ENCODE measurements around the gene PBLD. TPM values are rescaled to one million over a fixed set of nuclear protein-coding genes. Genes with fewer than 3 reads are reported as not detected.
A peak's percentile ranks its signal among the peaks of the same experiment; 100 is the strongest.

The PBLD gene
- total and polyA plus RNA-seq, 9 of the 15 experiments (the other 6 are each of a cell fraction or from before 2014, with no cell fraction given) = 1.2 to 4.3 (median 2.5) TPM

- ChIA-PET CTCF (ENCODE audit: low intra/inter-chr PET ratio) (no interaction called here), POLR2A (interaction anchor here (0.6 to 5.4 kb wide), 26 partner anchors 9 to 543 kb away, joined by 3 to 104 read pairs (median 4); partner anchors contain the start of genes DNA2 and SIRT1)
- peak within 1 kb of the TSS; percentile 66 for H3K4me3 ChIP-seq
- under 1% methylated on average over 72 of the region's 73 CpGs for WGBS (ENCODE audit: insufficient coverage, low coverage, missing lambda C conversion rate)
- peaks cover 20 to 28% of the 10 kb centered on the region in 2 experiments for H3K4me1 ChIP-seq (replicated peaks in 1 of 2; ENCODE audit: control insufficient read depth in 2 of 2, insufficient read depth in 2 of 2, low read length in 2 of 2)
- H3K9me3 ChIP-seq (replicated peaks; ENCODE audit: control insufficient read depth, insufficient read depth, low read depth, low read length) = no peaks in the 10 kb centered on the region
- H2AFZ ChIP-seq (ENCODE audit: low read depth, low read length) = peak within 1 kb of the TSS; percentile 97
- ATAC-seq (peak; percentile 85), DNase-seq (ENCODE audit: extremely low read depth in 1 of 4, low spot score in 3 of 4) (peak; percentile 96 to 100 (median 97)), FAIRE-seq (peak; percentile 89)
- peak within 1 kb of the TSS; percentile 98 to 100 for H3K9ac ChIP-seq (ENCODE audit: insufficient read depth in 1 of 2, low read depth in 2 of 2, low read length in 2 of 2)
- peaks cover 59% of the 10 kb centered on the region for H3K79me2 ChIP-seq (ENCODE audit: control insufficient read depth, insufficient read depth, low read length)
- in situ Hi-C loops (cut with MboI) = no loop called here
- no peaks in the 10 kb centered on the region for H3K27me3 ChIP-seq (ENCODE audit: control insufficient read depth in 2 of 2, insufficient read depth in 2 of 2, low read length in 2 of 2)
- peaks cover 37% of the 10 kb centered on the region for H3K36me3 ChIP-seq (ENCODE audit: control insufficient read depth, insufficient read depth, low read length)
- peak within 1 kb of the TSS; percentile 98 for H3K27ac ChIP-seq (ENCODE audit: extremely low read depth, low read depth, low read length)
- intact Hi-C loops (cut with micrococcal nuclease) = loop anchor here (1.0 to 10.0 kb wide), 2 partner anchors 119 to 537 kb away; no protein-coding TSS in a partner anchor
- H4K20me1 ChIP-seq (replicated peaks; ENCODE audit: control insufficient read depth, insufficient read depth, low read length) = peaks cover 25% of the 10 kb centered on the region
- TSS peak; percentile 85 for BruUV-seq (replicated peaks)
- H3K4me2 ChIP-seq (ENCODE audit: insufficient read depth, low read length) = peak within 1 kb of the TSS; percentile 92
- peaks cover 3% of the 10 kb centered on the region for H3K9me1 ChIP-seq (ENCODE audit: control insufficient read depth, insufficient read depth, low read length)
- TF ChIP-seq SIN3A (IDR thresholded peaks at IDR 0.05; ENCODE audit: borderline replicate concordance in 2 of 2, control insufficient read depth in 1 of 2, low read depth in 2 of 2, low read length in 2 of 2) = peak; percentile 86 to 90; a peak in 3 of 4 replicates
- peak; percentile 80; the same call in 1 of the 2 replicates for TF ChIP-seq PATZ1 (CRISPR knock-in tag; IDR thresholded peaks at IDR 0.05; ENCODE audit: borderline replicate concordance)
- 0 out of 2 replicates have a peak, but pooled peaks have one; percentile 9 for TF ChIP-seq ZNF589 (CRISPR knock-in tag; IDR thresholded peaks at IDR 0.05; ENCODE audit: low read depth)
- TF ChIP-seq POLR3G (IDR thresholded peaks at IDR 0.05; ENCODE audit: extremely low read depth, insufficient read length, insufficient replicate concordance) = no peak
- TF ChIP-seq MLX (CRISPR knock-in tag; conservative IDR thresholded peaks at IDR 0.05) = peak in 1 of 2 experiments; percentile 49; a peak in 1 of 4 replicates
- no peak; a peak in 1 of 4 replicates for TF ChIP-seq SIX5 (IDR thresholded peaks at IDR 0.05; ENCODE audit: borderline replicate concordance in 1 of 2, insufficient read depth in 1 of 2, low read depth in 1 of 2, low read length in 2 of 2)
- no peak for TF ChIP-seq ZNF561 (CRISPR knock-in tag; conservative IDR thresholded peaks at IDR 0.05)
- TF ChIP-seq E2F4 (CRISPR knock-in tag; IDR thresholded peaks at IDR 0.05; ENCODE audit: low read depth) = 0 out of 2 replicates have a peak, but pooled peaks have one; percentile 66
- TF ChIP-seq SFPQ (IDR thresholded peaks at IDR 0.05; ENCODE audit: low read depth, low read length) = no peak
Measured at GRCh38 chr10:68331455-68332258, 1.1 kb downstream of the PBLD start, which contains the start of gene HNRNPH3. TSS of gene HNRNPH3 (plus strand) at chr10:68332064. CDS start at chr10:68337222, 5,158 bp downstream.
